GM18868 (cell line): ENCODE measurements around the gene DAPK1.
A peak's percentile ranks its signal among the peaks of the same experiment; 100 is the strongest.

Source experiments
- ATAC-seq: cut with Tn5 transposase; IDR thresholded peaks from one replicate; pipeline ENCODE4 v1.9.1; 2021; ENCODE audit warnings: mild to moderate bottlenecking, moderate library complexity; ENCODE audit not compliant: unreplicated experiment

DAPK1 gene

DNA sequence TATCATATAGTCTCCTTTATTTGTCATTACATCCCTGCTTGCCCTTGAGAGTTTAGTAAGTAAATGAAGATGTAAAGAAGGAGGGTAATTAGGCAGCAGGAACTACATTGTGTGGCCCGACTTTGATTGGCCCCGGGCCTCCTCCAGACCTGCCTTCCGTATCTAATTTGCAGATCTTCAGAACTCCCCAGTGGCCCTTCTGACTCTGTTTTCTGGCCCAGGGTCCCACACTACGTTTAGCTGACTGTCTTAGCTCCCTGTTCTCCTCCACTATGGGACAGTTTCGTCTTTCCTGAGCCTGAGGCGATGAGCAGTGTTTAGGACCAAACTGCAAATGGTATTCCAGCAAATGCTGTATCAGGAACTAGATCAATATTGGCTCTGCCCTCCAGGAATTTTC lies 206.7 kb downstream of the DAPK1 start:
- no peak for ATAC-seq

DNA sequence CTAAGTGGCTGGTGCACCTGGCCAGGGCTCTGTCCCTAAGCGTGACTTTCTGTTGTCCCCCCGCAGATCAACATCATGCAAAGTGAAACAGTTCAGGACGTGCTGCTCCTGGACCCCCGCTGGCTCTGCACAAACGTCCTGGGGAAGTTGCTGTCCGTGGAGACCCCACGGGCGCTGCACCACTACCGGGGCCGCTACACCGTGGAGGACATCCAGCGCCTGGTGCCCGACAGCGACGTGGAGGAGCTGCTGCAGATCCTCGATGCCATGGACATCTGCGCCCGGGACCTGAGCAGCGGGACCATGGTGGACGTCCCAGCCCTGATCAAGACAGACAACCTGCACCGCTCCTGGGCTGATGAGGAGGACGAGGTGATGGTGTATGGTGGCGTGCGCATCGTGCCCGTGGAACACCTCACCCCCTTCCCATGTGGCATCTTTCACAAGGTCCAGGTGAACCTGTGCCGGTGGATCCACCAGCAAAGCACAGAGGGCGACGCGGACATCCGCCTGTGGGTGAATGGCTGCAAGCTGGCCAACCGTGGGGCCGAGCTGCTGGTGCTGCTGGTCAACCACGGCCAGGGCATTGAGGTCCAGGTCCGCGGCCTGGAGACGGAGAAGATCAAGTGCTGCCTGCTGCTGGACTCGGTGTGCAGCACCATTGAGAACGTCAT lies 208.5 kb downstream of the DAPK1 start:
- no peak for ATAC-seq

DNA sequence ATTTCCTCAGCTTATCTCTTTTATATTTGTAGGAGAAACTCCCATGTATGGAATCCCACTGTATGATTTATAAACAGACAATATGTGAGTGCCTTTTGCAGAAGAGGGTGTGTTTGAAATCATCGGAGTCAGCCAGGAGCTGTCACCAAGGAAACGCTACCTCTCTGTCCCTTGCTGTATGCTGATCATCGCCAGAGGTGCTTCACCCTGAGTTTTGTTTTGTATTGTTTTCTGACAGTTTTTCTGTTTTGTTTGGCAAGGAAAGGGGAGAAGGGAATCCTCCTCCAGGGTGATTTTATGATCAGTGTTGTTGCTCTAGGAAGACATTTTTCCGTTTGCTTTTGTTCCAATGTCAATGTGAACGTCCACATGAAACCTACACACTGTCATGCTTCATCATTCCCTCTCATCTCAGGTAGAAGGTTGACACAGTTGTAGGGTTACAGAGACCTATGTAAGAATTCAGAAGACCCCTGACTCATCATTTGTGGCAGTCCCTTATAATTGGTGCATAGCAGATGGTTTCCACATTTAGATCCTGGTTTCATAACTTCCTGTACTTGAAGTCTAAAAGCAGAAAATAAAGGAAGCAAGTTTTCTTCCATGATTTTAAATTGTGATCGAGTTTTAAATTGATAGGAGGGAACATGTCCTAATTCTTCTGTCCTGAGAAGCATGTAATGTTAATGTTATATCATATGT lies 210.3 kb downstream of the DAPK1 start:
- no peak for ATAC-seq

DNA sequence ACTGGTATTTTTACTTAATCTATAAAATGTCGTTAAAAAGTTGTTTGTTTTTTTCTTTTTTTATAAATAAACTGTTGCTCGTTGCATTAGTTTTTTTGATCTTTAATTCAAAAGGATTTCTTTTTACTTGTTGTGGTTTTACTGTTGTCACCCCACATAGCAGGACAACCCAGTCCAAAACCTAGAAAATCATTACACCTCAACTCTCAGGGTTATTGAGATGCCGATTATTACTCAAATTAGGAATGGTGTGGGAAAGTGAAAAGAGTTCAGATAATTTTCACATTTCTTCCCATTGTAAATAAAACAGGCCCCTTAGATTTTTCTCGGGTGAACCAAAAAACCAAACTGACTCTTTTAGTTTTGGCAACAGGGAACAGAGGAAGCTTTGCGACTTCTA lies 210.9 kb downstream of the DAPK1 start:
- no peak for ATAC-seq

DNA sequence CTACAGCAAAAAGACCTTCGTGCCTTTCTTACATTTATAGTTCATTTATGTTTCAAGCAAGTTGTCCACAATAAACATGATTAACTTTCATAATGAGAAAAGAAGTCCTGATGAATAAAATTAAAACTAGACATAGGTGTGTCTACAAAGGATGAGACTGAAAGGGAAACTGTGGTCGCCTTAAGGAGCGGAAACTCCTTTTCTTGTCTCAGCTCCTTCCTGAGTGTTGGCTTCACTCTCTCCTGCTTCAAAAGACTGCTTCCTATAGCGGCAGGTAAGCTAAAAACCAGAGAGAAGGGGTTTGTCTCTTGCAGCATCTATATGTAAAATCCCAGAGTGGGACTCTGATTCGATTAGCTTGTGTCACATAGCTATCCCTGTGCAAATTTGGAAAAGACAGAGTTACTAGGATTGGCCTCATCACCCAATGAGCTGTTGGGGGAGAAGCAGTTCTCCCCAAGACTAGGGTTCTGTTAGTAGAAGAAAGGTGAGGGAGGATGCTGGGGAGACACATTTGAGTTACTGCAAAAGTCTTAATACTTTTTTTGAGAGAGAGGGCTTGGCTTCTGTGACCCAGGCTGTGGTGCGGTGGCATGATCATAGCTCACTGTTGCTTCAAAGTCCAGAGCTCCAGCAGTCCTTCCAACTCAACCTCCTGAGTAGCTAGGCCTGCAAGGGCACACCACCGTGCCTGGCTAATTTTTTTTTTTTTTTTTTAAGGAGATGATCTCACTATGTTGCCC lies 211.5 kb downstream of the DAPK1 start:
- ATAC-seq = no peak

DNA sequence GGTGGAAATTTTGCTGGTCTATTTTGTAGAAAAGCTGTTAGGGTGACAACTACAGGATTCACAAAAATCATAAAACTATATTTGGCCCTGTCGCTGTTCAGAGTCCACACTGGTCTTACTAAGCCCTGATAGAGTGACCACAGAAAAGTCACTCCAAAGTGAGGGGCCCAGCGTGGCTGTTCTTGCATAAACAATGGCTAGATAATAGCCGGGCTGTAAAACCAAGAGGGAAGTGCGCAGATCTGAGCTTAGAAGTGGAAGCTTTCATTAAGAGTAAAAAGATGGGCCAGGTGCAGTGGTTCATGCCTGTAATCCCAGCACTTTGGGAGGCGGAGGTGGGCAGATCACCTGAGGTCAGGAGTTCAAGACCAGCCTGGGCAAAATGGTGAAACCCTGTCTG lies 212.8 kb downstream of the DAPK1 start:
- no peak for ATAC-seq

DNA sequence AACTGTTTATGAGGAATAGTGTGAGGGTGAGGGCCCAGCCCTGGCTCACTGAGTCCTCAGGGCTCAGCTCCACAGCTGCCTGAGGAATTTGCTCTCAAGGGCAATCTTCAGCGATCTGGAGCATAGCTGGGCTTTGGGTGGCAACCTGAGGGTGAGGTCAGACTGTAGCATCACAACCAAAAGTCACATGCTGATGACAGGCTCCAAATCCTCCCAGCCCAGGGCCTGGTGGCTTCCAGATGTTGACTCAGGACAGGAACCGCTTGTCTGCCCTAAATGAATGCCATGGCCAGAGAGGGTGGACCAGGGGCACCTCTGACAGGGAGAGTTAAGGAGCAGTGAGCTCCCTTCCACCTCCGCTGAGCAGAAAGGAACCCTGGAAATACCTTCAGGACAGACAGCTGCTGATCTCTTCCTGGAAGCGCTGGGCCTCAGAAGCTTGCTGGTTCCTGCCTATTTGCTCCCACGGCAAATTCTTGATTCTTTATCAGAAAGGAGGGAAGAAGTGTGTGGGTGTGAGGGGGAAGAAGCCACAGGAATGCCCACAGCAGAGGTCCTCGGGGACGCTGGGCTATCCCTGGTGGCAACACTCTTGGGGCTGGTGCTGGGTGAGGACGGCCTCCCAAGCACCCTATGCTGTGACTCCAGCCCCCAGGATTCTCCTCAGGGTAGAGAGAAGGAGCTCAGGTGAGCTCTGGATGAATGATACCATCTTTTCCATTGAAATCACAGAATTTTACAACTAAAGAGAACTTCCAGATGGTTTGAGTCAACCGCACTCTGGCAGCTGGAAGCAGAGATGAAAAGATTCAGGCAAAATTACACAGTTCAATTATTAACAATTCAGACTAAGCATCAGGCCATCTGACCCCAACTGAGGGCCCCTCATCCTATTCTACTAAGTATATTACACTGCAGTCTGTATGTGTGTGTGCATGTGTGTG lies 214.5 kb downstream of the DAPK1 start:
- no peak for ATAC-seq

DNA sequence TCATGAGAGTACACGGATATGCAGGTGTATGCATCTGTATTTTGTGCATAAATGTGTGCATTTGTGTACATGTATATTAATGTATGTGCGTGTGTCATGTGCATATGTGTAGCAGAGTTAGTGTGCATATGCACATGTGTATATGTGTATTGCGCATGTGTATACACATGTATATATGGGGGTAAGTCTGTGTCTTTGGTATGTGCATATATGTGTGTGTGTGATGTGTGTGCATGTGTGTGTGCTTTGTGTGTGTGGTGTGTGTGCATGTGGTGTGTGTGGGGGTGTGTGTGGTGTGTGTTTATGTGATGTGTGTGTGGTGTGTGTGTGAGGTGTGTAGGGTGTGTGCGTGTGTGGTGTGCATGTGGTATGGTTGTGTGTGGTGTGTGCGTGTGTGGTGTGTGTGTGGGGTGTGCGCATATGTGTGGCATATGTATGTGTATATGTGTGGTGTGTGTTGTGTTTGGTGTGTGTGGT lies 215.2 kb downstream of the DAPK1 start:
- ATAC-seq = no peak

DNA sequence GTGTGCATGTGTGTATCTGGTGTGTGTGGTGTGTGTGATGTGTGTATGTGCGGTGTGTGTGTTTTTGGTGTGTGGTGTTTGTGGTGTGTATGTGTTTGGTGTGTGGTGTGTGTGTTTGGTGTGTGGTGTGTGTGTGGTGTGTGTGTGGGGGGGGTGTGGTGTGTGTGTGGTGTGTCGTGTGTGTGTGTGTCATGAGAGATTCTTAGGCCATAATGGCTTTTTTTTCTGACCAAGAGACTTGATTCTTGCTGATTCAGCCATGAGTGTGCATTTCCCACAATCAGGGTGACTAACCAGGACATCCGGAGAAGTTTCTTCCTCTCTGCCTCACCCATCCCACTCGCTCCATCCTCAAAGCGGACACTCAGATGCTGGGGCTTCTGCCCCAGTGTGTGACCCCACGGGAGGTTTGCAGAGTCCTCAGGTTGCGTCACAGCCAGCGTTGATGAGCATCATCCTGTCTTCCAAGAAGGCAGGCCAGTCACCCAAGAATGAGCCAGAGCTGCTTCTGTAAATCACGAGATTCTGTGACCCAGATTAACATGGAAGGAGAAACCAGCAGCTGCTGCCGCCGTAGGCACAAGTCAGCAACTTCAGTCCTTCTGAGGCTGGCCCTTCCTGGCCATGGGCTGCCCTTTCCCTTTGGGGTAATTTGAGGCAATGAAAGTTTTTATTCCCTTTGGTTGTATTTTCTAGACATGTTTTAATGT lies 215.8 kb downstream of the DAPK1 start:
- ATAC-seq = no peak

DNA sequence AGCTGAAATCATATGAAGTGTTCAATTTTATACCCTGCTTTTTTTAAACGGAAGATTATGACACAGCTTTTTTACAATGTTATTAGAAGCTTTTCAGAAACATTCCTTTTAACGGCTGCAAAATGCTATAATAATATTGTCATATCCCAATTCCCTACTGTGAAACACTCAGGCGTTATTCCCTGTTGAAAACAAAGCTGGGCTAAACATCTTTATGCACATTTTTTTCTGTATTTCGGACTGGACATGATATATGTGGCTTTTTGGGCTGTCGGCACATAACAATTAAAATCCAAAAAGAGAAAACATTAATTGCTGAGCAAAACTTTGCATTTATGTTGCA lies 216.3 kb downstream of the DAPK1 start:
- no peak for ATAC-seq

DNA sequence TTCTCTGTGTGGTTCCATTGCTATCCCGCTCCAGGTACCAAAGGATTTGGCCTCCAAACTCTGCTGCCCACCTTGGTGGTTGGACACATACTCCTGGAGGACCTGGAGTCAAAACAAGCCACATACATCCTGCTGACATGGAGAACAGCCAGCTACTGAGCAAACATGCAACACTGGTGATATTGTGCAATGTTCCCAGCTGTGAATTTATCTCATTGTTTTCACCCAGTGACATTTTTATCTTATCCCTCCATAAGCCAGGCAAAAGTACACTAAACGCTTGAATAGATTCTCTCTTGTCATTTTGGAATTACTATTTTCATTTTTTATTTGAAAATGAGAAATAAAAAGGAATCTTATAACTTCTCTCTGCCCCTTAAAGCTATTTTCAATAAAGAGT lies 217.2 kb downstream of the DAPK1 start:
- no peak for ATAC-seq

DNA sequence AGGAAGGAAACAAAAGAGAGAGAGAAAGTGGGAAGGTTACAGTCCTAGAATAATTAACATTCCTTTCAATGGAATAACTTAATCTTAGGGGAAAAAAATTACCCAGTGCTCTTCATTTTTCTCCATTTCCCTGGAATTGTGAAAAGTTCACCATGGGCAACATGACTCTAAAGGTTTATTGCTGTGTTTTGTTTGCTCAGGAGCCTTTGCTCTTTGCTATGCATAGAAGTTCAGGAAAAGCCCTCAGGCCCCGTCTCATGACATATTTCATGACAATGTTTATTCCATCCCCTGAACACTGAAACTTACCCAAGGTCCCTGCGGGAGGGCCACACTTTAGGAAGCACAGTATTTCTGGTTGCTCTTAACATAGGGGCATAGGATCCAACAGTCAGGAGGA lies 218.5 kb downstream of the DAPK1 start:
- no peak for ATAC-seq

DNA sequence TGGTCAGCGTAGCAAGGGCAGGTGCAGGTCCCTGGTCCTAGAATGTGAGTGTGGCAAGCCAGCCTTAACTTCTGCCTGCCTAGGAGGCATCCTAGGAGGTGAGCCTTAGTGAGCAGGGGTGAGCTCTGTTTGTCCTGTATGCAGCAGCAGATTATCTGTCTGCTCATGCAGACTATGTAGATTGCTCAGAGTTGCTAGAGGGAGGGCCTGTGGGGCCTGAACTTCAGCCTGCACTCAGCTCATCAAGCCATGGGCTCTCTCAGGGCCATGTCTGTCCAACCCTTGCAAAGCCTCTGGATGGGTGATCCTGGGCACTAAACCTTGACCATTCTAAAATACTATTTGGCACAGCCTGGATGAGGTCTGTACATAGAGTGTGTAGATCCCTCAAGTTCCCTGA lies 219.8 kb downstream of the DAPK1 start:
- ATAC-seq = no peak

DNA sequence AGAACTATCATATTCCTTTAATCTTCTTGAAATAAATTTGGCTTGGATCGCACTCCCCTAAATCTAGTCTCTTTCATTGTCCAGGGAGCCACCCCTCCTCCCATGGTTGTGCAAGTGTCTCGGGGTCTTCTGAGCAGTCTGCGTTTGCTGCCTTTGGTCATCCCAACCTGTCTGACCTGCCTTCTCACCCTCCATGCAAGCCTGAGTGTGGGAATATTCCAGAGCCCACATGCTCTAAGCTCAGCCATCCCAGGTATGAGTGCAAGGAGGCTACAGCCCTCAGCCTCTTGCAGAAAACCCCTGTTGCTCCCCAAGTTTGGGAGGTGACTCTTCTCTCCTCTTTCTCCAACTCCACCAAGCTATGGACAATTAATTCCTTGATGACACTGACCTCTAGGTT lies 220.6 kb downstream of the DAPK1 start:
- ATAC-seq = no peak

DNA sequence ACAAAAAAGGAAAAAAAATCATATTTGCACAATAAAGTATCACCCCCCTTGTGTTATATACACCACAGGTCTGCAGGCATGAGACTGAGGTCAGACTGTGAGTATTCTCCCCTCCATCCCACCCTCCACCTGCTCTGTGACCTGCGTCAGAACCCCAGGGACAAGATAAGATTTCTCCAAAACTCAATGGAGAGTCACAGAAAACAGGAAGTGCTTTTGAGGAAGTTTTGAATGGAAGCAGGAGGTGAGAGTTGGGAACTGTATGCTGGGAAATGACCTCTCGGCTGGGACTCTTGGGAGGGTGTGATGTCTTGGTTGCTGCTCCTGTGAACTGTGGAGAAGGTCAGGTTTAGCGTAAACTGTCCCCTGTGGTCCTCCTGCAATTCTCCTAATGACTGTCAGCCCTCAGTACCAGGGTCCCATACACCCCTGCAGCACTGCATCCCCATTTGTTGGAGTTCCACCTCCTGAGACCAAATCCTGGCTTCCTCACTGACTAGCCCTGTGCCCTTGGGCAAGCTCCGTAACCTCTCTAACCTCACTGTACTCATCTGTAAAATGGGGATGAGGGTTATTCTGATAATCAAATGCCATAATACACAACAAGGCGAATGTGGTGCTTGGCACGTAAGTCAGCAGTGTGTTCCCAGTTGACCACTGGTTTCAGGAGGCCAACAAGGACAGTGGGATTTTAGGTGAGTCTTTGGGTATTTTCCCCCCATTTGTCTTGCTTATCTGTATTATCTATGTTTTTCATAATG lies 221.4 kb downstream of the DAPK1 start:
- no peak for ATAC-seq

DNA sequence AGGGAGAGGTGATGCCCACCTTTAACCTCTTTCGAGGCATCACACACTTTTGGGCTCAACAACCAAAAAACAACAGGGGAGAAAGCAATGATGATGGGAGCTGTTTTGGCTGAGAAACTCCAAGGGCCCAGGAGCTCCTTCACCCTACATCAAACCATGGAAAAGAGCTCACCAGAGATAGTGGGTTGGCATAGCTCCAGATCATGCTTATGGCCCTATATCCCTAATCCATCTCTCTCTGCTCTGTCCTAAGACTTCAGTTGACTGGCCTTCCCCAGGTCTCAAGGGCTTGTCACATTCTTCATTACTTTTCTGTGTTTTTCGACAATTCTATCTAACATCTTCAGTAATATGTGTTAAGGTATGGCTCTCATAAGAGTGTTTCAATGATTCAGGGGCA lies 222.5 kb downstream of the DAPK1 start:
- no peak for ATAC-seq

DNA sequence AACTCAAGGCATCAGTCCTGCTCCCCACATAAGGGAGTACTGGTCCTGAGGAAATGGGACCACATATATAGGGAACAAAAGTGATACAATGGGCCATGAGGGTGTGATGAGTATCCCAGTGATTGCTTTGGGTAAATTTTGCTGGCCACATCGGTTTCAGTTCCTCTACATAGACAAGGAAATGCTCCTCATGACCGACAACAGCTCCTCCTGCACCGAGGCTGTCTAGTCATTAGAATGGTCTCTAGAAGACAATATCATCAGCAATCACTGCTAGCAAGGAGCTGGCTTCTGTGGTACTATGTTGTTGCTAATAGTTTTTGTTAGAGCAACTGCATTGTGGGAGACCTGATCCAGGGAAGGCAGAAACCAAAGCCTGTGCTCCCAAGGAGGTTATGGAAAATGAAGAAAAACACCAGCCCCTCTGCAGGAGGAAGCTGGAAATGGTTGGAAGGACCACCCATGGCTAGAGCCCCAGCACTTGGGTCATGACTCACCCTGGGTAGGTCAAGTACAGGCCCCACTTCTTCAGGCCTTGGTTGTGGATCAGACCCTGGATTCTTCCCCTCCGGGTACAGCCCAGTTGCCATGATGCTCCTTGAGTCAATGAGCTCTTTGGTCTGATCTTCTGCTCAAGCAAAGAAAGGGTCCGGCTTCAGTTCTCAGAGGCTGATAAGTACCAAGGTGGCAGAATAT lies 224.9 kb downstream of the DAPK1 start:
- peak; percentile 77 for ATAC-seq

DNA sequence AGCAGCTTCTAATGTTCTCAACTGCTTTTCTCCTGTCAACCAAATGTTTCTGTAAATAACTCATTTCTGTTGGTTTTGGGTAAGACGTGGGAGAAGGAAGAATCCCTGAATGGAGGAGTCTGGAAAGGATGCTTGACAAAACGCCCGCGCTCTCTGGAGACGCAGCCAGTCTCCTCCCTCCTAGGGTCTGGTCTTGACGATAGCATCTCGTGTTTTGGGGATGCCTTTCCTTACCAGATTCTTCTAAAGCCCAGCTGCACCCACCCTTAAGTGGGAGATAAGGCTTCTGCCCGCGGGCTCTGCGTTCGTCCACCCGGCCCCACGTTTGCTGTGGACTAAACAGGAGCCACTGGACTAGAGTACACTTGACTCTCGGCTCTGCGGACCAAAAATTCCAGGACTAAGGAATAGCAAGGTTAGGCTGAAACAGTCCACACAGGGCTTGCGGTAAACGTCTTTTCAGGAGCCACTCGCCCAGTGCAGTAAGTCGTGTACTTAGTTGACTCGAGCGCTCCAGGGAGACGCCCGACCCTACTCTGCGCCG lies 227.8 kb downstream of the DAPK1 start:
- ATAC-seq = no peak
